WERI-Rb-1 (cell line): ENCODE results near the gene PLPPR1.

Source experiments
- DNase-seq: peaks from one replicate; pipeline ENCODE4 v3.0.0-alpha.2; 2020
- H3K27ac ChIP-seq: fragments of 250-450 bp; sonication (Bioruptor Pico); 2 replicates; pipeline ENCODE4 v1.5.1; 2020; ENCODE audit warnings: mild to moderate bottlenecking, moderate library complexity
- H3K27me3 ChIP-seq: fragments of 250-450 bp; sonication (Bioruptor Pico); 2 replicates; pipeline ENCODE4 v1.5.1; 2021; ENCODE audit warnings: mild to moderate bottlenecking, low read depth, moderate library complexity; ENCODE audit not compliant: insufficient read depth, severe bottlenecking
- H3K36me3 ChIP-seq: fragments of 250-450 bp; sonication (Bioruptor Pico); 2 replicates; pipeline ENCODE4 v1.5.1; 2020; ENCODE audit warnings: mild to moderate bottlenecking, moderate library complexity
- H3K4me3 ChIP-seq: 2 replicates; pipeline ENCODE4 v1.5.1; 2011; ENCODE audit warnings: low read depth, mild to moderate bottlenecking, control low read depth, low read length
- H3K9me3 ChIP-seq: fragments of 250-450 bp; sonication (Bioruptor Pico); 2 replicates; pipeline ENCODE4 v1.5.1; 2021; ENCODE audit warnings: mild to moderate bottlenecking, moderate library complexity; ENCODE audit not compliant: severe bottlenecking
- CTCF ChIP-seq: IDR thresholded peaks from 2 replicates; pipeline ENCODE4 v1.5.1; 2011; ENCODE audit warnings: low read depth, mild to moderate bottlenecking, control low read depth, inconsistent platforms, low read length

Gene PLPPR1

GRCh38 chr9:101005246-101005645 is 23.3 kb upstream of the PLPPR1 start:
- Histone ChIP-seq H3K36me3 (no peaks in the 10 kb centered on the region), H3K4me3 (no peak overlapping the region), H3K27me3 (no peaks in the 10 kb centered on the region), H3K27ac (no peak overlapping the region), H3K9me3 (peaks cover 6% of the 10 kb centered on the region)
- no peak for DNase-seq
- TF ChIP-seq CTCF, result no peak

GRCh38 chr9:101014566-101014965 is 14.0 kb upstream of the PLPPR1 start:
- no peaks in the 10 kb centered on the region for H3K27me3 ChIP-seq
- no peak overlapping the region for H3K27ac ChIP-seq

GRCh38 chr9:101018467-101018866 is 10.1 kb upstream of the PLPPR1 start:
- Histone ChIP-seq H3K27ac (no peak overlapping the region), H3K27me3 (no peaks in the 10 kb centered on the region), H3K9me3 (no peaks in the 10 kb centered on the region), H3K36me3 (no peaks in the 10 kb centered on the region), H3K4me3 (no peak overlapping the region)
- peak; percentile 30 for DNase-seq
- TF ChIP-seq CTCF, result no peak

More at GRCh38 chr9:101014566-101014965, 14.0 kb upstream of the PLPPR1 start:
- no peak overlapping the region for H3K4me3 ChIP-seq
- no peak for TF ChIP-seq CTCF
- no peaks in the 10 kb centered on the region for H3K36me3 ChIP-seq
- no peaks in the 10 kb centered on the region for H3K9me3 ChIP-seq
- no peak for DNase-seq

GRCh38 chr9:101022704-101023103 is 5.8 kb upstream of the PLPPR1 start:
- Histone ChIP-seq H3K27me3 (no peaks in the 10 kb centered on the region), H3K9me3 (no peaks in the 10 kb centered on the region), H3K36me3 (no peaks in the 10 kb centered on the region), H3K27ac (no peak overlapping the region), H3K4me3 (no peak overlapping the region)
- no peak for TF ChIP-seq CTCF
- DNase-seq, result no peak

- no peak overlapping the region for H3K27ac ChIP-seq
- peaks cover 15% of the 10 kb centered on the region for H3K27me3 ChIP-seq
- H3K4me3 ChIP-seq, result no peak overlapping the region
- no peak for DNase-seq
- no peaks in the 10 kb centered on the region for H3K9me3 ChIP-seq
- no peaks in the 10 kb centered on the region for H3K36me3 ChIP-seq
- TF ChIP-seq CTCF, result no peak
Measured at GRCh38 chr9:101025940-101026339, 2.6 kb upstream of the PLPPR1 start.

GRCh38 chr9:101026824-101027223 is 1.7 kb upstream of the PLPPR1 start:
- Histone ChIP-seq H3K9me3 (no peaks in the 10 kb centered on the region), H3K36me3 (no peaks in the 10 kb centered on the region), H3K27me3 (peaks cover 15% of the 10 kb centered on the region), H3K27ac (no peak overlapping the region), H3K4me3 (no peak overlapping the region)
- DNase-seq, result no peak
- TF ChIP-seq CTCF, result no peak
